GM21381 (cell line): ENCODE results near the gene KLC1.

Experiments
- ATAC-seq: cut with Tn5 transposase; IDR thresholded peaks from one replicate; pipeline ENCODE4 v1.9.1; 2021; ENCODE audit warnings: mild to moderate bottlenecking, moderate library complexity; ENCODE audit not compliant: unreplicated experiment

KLC1 gene

DNA sequence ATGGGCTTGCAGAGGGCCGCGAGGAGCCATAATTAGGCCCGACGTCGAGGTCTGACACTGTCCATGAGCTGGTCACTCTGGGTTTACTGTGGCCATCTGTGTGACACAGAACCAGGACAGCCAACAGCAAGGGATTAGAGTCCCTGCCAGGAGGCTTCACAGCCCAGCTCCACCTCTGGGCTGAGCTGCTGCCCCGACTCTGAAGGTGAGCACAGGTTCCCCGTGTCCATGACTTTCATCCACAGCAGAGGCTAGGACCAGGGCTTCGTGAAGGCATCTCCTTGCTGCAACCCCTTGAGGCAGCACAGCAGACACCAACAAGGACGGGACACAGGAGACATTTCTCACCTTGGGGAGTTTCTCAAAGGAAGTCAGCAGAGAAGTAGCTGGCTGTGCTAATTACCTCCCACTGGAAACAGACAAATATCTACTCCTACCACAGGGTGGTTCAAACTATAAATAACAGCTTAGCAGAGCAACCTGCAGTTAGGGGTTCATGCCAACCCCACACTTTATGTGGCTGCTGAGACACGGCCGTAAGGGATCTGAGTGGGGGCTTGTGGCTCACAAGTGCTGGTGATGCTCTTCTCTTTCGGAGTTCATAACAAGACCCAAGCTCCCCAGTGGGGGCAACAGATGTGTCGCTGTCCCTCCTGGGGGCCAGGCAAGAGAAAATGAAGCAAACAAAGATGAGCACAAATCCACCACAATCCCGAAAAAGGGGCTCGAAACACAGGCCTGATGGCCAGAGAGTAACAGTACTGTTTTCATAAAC is 115.8 kb downstream of the KLC1 start:
- no peak for ATAC-seq

DNA sequence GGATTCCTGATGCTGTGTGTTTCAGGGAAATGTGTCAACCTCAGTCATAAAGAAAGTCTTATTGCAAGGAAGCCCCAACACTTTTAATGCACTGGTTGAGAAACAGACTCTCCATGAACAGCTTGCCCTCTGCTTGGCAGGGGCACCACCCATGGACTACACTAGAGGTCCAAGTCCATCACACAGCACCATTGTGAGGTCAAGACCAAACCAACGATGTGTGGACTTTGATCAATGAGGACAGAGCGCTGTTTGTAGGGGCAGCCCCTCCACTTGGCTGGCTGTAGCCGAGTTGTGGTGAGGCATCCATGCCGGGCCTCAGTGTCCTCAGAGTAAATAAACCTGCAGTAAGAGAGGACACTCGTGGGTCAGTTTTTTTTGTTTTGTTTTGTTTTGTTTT is 116.4 kb downstream of the KLC1 start:
- ATAC-seq, result no peak

DNA sequence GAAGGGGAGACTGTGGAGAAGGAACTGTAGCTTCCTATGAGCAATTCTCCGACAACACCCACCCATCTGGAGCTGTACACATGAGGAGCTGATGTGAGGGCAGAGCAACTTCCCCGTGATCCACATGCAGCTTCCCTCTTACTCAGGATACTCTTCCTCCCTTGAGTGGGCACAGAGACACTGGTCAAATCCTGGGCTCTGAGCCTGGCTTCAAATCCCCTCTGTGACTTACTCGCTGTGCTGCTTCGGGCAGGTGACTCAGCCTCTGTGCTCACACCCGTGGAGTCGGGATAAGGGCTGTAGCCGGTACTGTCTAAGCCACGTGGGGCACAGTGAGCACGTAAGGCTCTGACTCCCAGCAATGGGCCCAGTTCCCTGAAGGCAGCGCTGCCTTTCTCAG is 117.7 kb downstream of the KLC1 start:
- no peak for ATAC-seq

GRCh38 chr14:103748534-103748857 is 119.5 kb downstream of the KLC1 start:
- no peak for ATAC-seq

DNA sequence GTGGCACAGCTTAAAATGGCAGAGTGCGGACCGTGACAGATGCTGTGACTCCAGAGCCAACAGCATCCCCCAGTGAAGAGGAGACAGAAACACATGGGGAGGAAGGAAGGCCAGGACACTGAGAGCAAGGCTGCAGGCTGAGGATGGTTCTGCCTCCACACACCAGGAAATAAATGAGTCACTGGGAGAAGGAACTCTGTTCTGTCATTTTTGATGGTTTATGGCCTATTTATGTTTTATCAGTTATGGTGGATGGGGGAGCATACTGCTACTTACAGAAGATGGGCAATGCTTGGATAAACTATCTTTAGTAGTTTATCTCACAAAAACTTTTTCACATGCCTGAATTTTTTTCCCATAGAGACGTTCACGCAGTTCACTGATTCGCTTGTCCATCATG is 120.4 kb downstream of the KLC1 start:
- no peak for ATAC-seq

DNA sequence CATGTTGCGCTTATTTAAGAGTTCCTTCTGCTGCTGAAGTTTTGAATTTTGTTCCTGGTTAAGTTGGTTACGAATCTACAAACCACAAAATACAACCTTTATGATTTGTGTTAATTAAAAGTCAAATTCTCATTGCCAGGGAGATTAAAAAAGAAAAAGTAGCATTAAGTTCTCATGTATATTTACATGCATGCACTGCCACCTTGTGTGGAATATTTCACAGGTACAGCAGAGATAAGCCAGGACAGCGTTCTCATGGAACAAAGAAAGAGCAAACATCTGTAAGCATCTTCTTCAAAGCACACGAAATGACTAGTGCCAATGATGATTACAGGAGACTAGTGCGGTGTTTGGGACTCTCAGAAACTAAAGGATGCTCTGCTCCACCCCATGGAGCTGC is 120.8 kb downstream of the KLC1 start:
- no peak for ATAC-seq
